AG08395 (cell line): ENCODE results near the gene B4GALNT1.

Experiments
- DNase-seq: peaks from one replicate; pipeline ENCODE4 v3.0.0; 2012; ENCODE audit warnings: mixed read lengths, low spot score

The B4GALNT1 gene

DNA sequence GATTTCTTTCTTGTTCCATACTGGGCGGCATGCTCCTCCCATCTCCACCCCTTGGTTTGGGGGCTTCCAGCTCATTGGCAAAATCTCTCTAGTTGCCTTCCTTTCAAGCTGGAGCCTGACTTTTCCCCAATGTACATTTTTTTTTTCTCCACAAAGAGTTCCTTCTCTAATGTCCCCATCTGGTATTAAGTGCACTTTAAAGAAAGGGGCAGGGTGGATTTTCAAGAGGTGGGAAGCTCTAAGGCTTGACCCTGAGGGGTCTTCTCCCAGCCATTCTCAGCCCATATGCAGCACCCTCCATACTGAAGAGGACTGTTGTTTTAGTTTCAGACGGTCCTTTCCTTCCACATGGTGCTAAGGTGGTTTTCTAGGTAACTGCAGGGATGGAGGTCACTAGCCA is 47.8 kb downstream of the B4GALNT1 start:
- no peak for DNase-seq

- no peak for DNase-seq
These were observed 48.3 kb downstream of the B4GALNT1 start for GRCh38 chr12:57584690-57585089.

DNA sequence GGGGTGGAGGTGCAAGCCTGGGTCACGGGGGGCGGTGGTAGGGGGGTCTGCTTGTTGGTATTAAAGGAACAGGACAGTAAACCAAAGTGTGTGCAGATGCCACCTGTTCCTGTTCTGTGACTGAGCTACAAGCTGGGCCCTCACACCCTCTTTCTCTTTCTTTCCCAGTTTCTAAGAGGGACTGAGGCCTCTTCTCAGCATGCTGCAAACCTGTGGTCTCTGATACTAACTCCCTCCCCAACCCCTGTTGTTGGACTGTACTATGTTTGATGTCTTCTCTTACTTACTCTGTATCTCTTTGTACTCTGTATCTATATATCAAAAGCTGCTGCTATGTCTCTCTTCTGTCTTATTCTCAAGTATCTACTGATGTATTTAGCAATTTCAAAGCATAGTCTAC is 49.0 kb downstream of the B4GALNT1 start:
- no peak for DNase-seq

- peak; percentile 94 for DNase-seq
These were observed 49.8 kb downstream of the B4GALNT1 start for GRCh38 chr12:57583008-57583831.

- no peak for DNase-seq
These were observed 50.6 kb downstream of the B4GALNT1 start for GRCh38 chr12:57582440-57582839.

- DNase-seq = no peak
These were observed 51.2 kb downstream of the B4GALNT1 start for GRCh38 chr12:57581802-57582201.

DNA sequence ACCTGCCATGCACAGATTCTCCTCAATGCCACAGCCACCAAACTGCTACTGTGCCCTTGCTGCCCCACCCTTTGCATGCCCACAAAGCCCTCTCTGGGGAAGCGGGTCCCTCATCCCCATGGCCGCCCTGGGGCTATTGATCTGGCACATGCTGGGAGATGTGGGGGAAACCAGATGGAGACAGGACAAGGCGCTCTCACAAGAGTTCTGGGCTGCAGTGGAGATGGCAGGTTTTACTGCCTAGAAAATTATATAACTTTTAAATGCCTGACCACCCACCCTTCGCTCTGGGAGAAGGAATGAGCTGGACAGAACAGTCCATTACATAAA is 52.6 kb downstream of the B4GALNT1 start:
- no peak for DNase-seq

GRCh38 chr12:57579677-57580465 is 53.1 kb downstream of the B4GALNT1 start:
- DNase-seq = no peak

GRCh38 chr12:57579011-57579410 is 54.0 kb downstream of the B4GALNT1 start:
- DNase-seq = no peak

DNA sequence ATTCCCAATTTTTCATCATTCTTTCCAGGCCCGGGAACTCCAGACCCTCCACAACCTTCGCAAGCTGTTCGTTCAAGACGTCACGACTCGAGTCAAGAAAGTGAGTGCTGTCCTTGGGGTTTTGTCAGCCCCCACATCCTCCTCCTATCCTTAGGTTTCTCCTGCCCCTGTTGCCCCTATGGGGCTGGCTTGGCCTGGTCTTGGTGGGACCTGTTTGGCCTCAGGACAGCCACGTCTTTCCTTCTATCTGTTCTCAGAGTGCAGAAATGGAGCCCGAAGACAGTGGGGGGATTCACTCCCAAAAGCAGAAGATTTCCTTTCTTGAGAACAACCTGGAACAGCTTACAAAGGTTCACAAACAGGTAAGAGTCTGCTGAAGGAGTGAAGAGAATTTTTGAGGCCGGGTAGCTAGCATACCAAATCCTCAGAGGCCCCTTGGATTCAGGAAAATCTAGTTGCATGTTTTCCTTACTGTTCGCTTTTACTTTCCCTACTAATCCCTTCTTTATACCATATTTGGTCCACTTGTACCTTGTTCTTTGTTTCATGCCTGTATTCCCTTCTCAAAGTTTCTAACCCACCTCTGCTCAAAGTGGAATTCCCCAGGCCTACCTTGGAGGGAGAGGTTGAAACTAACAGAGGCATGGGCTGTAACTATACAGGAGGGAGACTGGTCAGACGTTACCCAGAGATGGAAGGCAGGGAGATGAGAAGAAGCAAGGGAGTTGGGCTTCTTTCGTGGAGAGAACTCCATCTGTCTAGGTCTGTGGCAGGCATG is 54.8 kb downstream of the B4GALNT1 start:
- no peak for DNase-seq

GRCh38 chr12:57576613-57577160 is 56.3 kb downstream of the B4GALNT1 start:
- no peak for DNase-seq
